GM19099 (cell line): ENCODE results near the gene ABCC8.

Experiments
- POLR2A ChIP-seq: IDR thresholded peaks from 3 replicates; pipeline ENCODE4 v1.6.1; 2011; ENCODE audit warnings: low read depth; ENCODE audit not compliant: insufficient read length; ENCODE audit errors: extremely low read depth

Gene ABCC8

DNA sequence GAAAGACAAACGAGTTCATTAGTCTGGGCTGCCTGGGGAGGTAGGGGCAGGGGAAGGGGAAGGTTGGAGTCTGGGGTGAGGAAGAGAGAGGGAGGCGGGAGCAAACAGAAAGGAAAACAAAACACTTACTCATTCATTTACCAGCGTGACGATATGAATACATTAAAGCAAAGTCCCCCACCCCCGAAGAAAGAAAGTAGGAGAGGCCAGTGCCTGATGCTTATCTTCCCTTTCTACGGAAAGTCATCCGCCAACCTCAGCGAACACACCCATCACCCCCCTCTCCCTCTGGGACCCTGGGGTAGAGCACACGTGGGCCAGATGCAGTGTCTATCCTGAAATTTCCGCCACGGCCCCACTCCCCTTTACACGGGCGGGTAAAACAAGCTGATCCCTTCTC, 13.7 kb downstream of the ABCC8 start:
- no peak for TF ChIP-seq POLR2A

DNA sequence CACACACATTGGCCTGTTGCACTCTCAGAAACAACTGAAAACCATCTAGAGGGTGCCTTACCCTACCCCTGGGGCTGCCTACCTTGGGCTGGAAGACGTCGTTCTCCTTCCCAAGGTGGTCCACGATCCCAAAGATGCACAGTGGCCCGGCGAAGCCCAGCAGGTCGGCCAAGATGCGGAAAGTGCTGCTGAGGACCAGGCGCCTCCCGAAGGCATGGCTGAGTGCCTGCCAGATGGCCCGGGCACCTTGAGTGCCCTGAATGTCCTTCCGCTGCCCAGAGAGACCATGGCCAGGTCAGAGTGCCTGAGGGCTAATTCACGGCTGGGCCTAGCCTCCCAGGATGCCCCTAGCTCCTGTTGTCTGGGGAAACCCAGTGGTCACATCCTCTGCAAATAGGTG, 16.2 kb downstream of the ABCC8 start:
- no peak for TF ChIP-seq POLR2A

DNA sequence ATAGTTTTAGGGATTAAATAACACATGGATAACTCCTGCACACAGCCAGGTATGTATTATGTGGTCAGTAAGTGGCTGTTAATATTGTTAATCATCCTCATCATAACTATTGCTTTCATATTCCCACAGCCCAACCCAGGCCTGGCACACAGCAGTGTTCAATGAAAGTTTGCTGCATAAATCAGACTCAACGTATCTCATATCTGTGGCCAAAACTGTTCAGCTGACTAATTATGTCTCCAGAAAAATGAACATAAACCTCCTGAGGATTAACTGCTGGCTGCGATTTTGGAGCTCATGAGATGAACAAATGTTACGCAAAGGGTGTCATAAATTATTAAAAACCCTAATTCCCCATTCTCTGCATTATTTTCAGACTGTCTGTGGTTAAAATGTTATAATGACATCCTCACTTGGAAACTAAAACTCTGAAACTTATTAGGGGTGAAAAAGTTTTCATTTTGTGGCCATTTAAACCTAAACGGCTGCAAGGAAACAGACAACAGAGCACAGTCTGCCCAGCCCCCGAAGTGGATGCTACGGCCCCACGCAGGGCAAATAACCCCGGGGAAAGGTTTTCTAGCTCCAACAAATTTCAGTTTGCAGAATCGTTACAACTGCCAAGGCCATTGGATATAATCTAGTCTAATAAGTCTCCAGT, 17.3 kb downstream of the ABCC8 start:
- TF ChIP-seq POLR2A = no peak

DNA sequence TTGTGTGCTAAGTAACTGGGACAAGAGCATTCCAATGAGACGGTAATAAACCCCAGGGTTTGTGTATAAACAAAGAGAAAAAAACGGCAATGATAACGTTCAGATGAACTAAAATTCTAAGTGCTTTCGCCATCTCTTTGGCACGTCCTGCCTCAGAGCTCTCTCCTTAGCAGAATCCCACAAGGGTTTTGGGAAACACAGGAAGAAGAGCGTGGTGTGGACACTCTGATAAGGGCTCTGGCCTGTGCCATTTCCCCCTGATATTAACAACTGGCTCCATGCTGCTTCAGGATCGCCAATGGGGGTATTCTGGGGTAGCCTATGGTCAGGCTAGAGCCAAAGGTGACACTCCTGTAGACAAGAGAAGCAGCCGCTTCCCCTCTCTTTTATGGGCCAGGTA, 18.4 kb downstream of the ABCC8 start:
- no peak for TF ChIP-seq POLR2A

DNA sequence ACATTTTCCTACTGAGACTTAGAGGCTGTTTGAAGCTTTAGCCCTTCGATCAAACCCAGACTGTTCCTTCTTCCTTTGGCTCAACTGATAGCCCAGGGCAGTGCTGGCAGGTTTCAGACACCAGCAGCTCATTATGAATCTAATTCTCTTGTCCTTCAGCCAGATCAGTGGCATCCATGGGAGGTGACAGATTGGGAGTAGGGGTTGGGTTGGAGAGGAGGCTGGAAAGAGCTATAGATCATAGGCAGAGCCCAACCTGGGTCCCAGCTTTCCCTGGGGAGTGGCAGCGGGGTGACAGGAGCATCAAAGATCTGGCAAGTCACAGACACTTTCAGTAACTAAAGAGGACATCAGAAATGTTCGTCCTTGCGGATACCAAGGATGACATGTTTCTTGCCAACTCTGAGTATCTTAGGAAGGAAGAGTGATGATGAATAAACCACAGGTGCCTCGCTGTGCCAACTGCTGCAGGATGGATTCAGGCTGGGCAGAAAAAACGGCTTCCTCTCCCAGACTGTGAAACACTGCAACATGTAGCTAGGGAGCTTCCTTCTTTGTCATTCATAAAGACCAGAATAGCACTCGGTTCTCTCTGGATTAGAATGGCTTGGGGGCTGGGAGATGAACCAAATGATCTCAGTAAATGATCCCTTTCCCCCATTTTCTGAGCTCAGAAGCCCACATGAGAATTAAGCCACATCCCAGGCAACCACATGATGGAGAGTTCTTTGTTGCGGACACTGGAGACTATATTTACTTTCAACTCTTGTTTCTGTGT, 19.1 kb downstream of the ABCC8 start:
- TF ChIP-seq POLR2A = no peak

DNA sequence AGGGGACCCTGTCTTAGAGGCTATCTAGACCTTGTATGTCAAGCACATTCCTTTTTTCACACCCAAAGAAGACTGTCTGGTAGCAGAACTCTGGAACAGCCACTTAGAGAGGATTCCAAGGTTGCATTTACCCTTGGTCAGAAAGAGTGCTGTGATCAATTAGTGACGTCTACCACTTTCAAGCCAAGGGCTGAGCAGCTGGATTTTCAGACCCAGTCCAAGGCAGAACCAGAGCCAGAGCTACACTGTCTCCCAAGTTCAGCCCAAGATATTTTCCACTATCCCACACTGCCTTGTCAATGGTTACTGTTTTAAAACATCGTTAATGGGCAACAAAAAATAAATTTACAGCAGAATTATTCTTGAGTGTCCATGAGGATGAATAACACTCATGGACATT, 24.0 kb downstream of the ABCC8 start:
- TF ChIP-seq POLR2A = no peak

DNA sequence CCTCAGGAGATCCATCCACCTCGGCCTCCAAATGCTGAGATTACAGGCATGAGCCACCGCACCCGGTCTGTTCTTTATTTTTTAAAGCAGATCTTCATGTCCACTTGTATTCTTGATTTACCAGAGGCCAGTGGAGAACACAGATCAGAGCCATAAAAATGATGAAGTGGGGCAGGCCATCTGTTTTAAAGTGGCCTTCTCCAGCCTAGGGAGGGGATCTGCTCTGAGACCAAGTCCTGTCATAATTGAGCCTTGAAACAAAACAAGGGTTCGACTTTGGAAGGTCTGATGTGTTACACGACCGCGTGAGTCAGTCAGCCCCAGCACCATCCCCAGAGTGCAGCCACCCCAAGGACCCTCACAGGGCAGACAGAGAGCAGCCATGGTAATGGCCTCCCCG, 27.5 kb downstream of the ABCC8 start:
- no peak for TF ChIP-seq POLR2A

DNA sequence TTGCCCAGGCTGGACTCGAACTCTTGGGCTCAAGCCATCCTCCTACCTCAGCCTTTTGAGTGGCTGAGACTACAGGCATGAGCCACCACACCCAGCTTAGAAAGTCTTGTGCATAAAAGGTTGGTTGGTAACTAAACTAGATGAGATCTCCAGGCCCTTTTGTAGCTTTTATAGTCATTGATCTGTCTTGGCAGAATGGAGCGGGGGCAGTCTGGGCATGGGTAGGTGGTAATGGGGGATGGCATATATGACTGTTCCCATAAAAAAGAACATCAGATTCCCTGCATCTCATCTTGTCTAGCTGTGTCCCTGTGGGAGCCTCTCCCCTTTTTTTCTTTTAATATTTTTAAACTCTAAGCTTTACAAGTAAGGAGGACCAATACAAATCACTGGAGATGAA, 30.2 kb downstream of the ABCC8 start:
- no peak for TF ChIP-seq POLR2A

DNA sequence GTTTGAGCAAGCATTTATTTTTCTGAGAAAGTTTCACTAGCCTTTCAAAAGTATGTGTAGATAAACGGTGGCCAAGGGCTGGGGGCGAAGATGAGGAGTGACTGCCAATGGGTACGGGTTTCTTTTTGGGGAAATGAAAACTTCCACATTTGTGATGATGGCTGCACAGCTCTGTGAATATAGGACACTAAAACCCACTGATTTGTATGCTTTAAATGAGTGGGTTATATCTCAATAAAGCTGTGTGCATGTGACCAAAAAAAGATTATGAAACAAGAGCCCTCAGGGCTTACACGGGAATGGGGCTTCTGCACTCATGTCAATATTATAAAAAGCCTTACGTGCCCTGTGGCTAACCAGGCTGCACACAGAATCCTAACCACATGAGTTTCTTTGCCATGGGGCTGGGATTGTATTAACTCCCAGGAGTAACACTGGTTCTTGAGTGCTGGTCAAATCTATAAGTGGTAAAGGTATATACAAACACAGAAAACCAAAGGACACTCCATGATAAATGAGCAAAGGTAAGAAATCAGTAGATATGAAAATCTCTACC, 31.3 kb downstream of the ABCC8 start:
- no peak for TF ChIP-seq POLR2A

DNA sequence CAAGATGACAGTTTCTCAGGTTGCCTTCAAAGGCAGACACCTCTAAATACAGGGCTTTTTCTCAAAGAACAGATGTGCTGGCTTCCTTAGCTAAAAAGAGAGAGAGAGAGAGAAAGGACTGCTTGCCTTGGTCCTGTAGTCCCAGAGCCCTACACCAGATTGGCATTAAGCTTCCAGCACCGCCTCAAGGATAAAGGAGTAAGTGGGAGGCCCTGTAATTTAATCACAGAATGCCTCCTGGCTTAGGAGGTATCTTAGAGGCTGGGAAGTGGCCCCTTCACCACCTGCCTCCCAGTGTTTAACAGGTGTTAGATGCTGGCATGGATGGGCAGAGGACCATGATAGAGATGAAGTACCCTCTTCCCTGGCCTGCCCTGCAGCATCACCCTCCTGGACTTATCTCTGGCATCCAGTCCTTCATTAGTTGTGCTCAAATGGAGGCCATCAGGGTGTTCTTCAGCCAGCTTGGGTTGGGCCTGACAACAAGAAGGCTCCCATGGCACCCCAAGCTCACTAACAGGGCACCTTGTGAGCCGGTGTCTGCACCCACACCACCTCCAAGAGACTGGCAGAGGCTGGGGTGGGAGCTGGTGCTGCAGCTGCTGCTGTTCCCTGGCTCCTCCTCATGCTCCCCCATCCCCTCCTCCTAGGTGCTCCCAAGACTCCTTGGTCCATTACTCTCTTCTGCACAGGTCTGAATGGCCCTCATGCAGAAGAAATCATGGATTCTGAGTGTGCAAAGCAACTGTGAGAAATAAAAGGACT, 32.5 kb downstream of the ABCC8 start:
- no peak for TF ChIP-seq POLR2A

DNA sequence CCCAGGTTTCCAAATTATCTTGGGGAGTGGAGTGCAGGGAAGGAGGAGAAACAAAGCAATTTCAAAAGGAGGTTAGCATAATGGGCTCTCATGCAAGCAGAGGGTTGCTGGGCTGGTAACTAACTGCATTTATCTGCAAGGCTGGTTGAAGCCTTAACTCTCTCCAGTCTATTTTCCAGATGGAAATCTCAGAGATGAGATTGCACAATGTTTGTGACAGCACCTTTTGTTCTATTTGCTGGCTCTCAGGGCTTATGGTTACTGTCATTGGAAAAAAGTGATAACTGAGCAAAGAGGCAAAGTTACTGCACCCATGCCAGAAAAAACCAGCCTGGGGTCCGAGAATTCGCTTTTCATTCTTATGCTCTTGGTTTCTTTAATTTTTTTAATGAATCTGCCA, 33.2 kb downstream of the ABCC8 start:
- TF ChIP-seq POLR2A = no peak

DNA sequence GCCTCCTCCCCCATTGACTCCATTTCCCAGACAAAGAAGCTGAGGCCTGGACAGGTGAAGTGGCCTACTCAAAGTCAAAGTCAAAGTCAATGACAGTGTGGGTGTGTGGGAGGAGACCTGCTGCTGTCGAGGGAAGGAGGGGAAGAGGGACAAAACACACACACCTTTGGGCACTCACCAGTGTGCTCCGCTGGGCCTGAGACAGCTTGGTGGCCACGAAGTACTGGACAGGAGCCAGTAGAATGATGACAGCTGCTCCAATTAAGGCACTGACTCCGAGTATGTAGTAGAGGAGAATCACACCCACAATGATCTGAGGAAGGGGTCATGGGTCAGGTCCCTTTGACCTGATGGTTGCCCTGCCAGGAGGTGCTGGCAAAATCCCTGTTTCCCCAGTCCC, 33.6 kb downstream of the ABCC8 start:
- no peak for TF ChIP-seq POLR2A

DNA sequence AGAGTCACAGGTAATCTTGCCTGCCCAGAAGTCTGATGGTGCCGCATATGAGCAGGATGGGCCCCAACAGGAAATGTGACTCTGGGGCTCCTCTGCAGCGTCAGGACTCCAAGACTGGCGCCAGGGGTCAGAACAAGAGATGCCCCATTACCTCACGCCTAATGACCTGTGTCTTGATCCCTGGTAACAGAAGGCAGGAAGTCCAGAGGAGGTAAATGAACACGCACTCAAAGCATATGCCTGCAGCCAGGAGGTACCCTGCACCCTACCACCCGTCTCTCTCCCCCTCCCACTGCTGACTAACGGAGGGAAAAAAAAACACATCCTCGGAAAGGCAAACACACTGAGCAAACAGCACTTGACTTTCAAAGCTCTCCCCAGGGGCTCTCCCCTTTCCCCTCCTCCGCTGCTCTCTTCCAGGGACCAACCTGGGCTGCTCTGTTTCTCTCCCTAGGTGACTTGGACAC, 37.3 kb downstream of the ABCC8 start:
- no peak for TF ChIP-seq POLR2A

DNA sequence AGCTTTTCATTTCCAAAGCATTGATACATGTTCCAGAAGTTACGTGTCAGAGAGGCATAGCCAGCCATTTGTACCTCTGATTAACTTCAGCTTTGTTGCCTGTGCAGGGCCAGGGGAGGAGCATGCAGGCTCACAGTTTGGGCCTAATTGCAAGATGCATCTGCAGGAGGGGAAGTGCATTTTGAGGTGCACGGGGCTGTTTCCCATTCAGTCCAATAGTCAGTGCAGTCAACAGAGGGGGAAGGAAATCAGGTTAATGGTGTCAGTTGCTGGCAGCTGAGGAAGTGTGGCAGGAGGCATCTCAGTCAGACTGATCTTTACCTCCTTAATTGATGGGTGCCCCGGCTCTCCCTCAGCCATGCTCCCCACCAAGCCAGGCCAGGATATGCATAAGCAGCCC, 39.3 kb downstream of the ABCC8 start:
- TF ChIP-seq POLR2A = no peak

DNA sequence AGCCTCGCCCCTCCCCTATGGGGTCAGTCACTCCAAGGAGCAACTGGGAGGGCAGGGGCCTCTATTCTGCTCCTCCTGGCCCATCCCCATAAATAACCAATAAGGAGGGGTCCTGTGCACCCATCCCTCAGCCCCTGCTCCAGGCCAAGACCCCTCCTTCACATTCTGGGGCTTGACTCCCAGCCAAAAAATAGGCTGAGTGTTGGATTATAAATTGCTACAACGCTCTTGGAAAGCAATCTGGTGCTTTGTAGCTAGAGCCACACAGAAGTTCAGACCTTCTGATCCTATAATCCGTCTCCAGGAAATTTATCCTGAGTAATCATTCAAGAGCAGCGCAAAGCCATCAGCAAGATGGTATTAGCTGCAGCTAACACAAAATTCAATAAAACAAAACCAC, 42.5 kb downstream of the ABCC8 start:
- no peak for TF ChIP-seq POLR2A
